Psoas muscle (tissue), 8 donors: ENCODE measurements around the gene FREM1. TPM values are rescaled to one million over a fixed set of nuclear protein-coding genes. Genes with fewer than 3 reads are reported as not detected.

Source experiments
- ATAC-seq, 4 donors: fragments of 200-7000 bp; cut with Tn5 transposase; one replicate each; pipeline ENCODE4 v1.9.1; 2020; ENCODE audit warnings: moderate library complexity in 3 of 4, mild to moderate bottlenecking in 2 of 4
- DNase-seq, 2 donors: peaks; one replicate each; pipeline ENCODE4 v3.0.0-alpha.2; 2020
- H3K27ac ChIP-seq: fragments of 200-600 bp; one replicate; pipeline ENCODE4 v1.8.0; 2022
- H3K27me3 ChIP-seq, 3 donors: fragments of 200-600 bp in 1 of 3; one replicate each; pipeline versions ENCODE4 v1.6.1 to v1.8.0; 2013 to 2022; ENCODE audit warnings: low read length in 2 of 3, mild to moderate bottlenecking in 2 of 3, moderate library complexity in 1 of 3; ENCODE audit not compliant: insufficient read depth in 3 of 3
- H3K36me3 ChIP-seq, 2 donors: fragments of 200-600 bp in 1 of 2; one replicate each; pipeline versions ENCODE4 v1.6.1 to v1.8.0; 2013 to 2022; ENCODE audit warnings: low read depth in 1 of 2, mild to moderate bottlenecking in 1 of 2, moderate library complexity in 1 of 2; ENCODE audit not compliant: insufficient read depth in 1 of 2
- H3K4me1 ChIP-seq: fragments of 200-600 bp; one replicate; pipeline ENCODE4 v1.8.0; 2022
- H3K4me3 ChIP-seq: fragments of 200-600 bp; one replicate; pipeline ENCODE4 v1.8.0; 2022; ENCODE audit warnings: mild to moderate bottlenecking
- H3K9me3 ChIP-seq: fragments of 200-600 bp; one replicate; pipeline ENCODE4 v1.8.0; 2022
- WGBS, 3 donors: extraction: QIAGEN DNeasy Blood & Tissue Kit; methylation state at CpG; one replicate each; pipeline versions ENCODE4 v1.1.6 to v1.1.7; 2013; 5-methylcytosine and 5-hydroxymethylcytosine counted together
- intact Hi-C, 2 donors: fragments of 100-400 bp; cut with DNase I; formaldehyde crosslinking; loops; one replicate each; pipeline versions ENCODE4 v1.11.0 to v1.14.2; 2022
- polyA plus RNA-seq, 3 donors: library from polyadenylated mRNA; stranded (reverse); fragments of 200-250 nt; gene quantifications; one replicate each; pipeline ENCODE4 v1.2.3, GENCODE V29; 2013
- total RNA-seq, 4 donors: library from RNA; stranded (reverse); fragmentation: NEBNext Ultra II Directional in 2 of 4; extraction: Animal tissue kit (Norgen Biotek cat#: 25700) in 2 of 4; gene quantifications; one replicate each; pipeline versions ENCODE4 v1.2.1 to v1.2.4, GENCODE V29; 2021 to 2023
- TF ChIP-seq, protein P1 (sequence below): fragments of 200-600 bp; IDR thresholded peaks from one replicate; pipeline ENCODE4 v1.8.0; 2022; ENCODE audit warnings: antibody characterized with exemption
- donor health status: healthy with polysubstance abuse.
- donor health status: DM: no; HTN: no; CAD: no; lungs with moderate emphysema.
- donor health status: Bipolar disorder and iron deficiency.
- donor health status: healthy.
- donor health status: DM: yes; HTN: yes; CAD: no.
- donor health status: DM: no; HTN: no; CAD: no.
- donor health status: DM: no; HTN: no; CAD: no.
- donor health status: DM: yes; HTN: yes; CAD: no.

FREM1 gene
- total and polyA plus RNA-seq, 7 donors, result 0.20 to 3.7 (median 0.79) TPM

DNA sequence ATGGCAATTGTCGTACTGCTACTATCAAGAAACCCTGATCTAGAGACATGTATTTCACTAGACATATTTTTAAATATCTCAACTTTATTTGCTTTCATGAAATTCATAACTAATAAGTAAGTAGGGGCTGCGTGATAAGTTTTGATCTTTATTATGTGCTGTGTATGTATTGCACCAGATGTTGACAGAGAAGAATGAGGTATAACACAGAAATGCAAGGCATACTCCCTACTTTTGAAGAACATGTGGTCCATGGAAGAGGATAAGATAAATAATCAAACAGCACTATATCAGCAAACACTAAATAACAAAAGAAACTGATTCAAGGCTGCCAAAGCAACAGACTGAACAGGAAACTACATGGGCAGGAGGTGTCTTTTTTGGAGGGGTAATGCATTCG is 60.9 kb downstream of the FREM1 start:
- H3K4me1 ChIP-seq, result no peaks in the 10 kb centered on the region

DNA sequence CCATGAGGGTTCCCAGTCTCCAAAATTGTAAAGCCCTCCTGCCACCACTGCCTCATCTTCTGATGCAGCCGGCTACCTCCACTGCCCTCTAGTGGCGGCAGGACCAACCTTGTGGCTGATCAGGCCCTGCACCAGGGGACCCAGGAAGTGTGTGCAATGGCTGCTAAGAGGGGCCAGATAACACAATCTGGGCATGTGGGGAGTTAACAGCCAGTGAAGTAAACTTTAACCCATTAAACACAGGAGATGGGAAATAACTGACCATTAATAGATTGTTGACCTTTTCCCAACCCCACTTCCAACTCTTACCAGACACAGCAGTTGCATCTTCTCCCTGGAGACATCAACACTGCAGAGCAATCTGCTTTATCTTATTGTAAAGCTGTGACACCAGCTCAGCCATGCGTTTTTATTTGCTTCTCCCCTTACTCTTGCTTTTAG is 63.3 kb downstream of the FREM1 start:
- peak; percentile 51 to 73 (median 55) for ATAC-seq
- no peak overlapping the region for H3K27ac ChIP-seq
- DNase-seq, result peak; percentile 41 to 71
- peaks cover 0 to 3% of the 10 kb centered on the region in 2 donors for H3K36me3 ChIP-seq
- intact Hi-C loops, result no loop called here
- H3K4me1 ChIP-seq, result no peaks in the 10 kb centered on the region
- no peaks in the 10 kb centered on the region for H3K27me3 ChIP-seq
- 21 to 23% (median 22%) methylated on average over 3 of the region's 3 CpGs for WGBS, 3 donors
- H3K4me3 ChIP-seq, result no peak overlapping the region
- H3K9me3 ChIP-seq, result no peaks in the 10 kb centered on the region
- TF ChIP-seq, protein P1, sequence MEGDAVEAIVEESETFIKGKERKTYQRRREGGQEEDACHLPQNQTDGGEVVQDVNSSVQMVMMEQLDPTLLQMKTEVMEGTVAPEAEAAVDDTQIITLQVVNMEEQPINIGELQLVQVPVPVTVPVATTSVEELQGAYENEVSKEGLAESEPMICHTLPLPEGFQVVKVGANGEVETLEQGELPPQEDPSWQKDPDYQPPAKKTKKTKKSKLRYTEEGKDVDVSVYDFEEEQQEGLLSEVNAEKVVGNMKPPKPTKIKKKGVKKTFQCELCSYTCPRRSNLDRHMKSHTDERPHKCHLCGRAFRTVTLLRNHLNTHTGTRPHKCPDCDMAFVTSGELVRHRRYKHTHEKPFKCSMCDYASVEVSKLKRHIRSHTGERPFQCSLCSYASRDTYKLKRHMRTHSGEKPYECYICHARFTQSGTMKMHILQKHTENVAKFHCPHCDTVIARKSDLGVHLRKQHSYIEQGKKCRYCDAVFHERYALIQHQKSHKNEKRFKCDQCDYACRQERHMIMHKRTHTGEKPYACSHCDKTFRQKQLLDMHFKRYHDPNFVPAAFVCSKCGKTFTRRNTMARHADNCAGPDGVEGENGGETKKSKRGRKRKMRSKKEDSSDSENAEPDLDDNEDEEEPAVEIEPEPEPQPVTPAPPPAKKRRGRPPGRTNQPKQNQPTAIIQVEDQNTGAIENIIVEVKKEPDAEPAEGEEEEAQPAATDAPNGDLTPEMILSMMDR, result peak; percentile 56

More for the DNA sequence above, 60.9 kb downstream of the FREM1 start:
- ATAC-seq (no peak), DNase-seq (no peak)
- no peaks in the 10 kb centered on the region for H3K9me3 ChIP-seq
- 91 to 98% (median 96%) methylated on average over 3 of the region's 3 CpGs for WGBS, 3 donors
- peaks cover 0 to 3% of the 10 kb centered on the region in 2 donors for H3K36me3 ChIP-seq
- H3K27ac ChIP-seq, result no peak overlapping the region
- no peak overlapping the region for H3K4me3 ChIP-seq
- TF ChIP-seq, protein P1, result no peak
- no peaks in the 10 kb centered on the region for H3K27me3 ChIP-seq
- intact Hi-C loops, result no loop called here

- intact Hi-C loops, result no loop called here
- DNase-seq (no peak), ATAC-seq (no peak)
- H3K36me3 ChIP-seq, result no peaks in the 10 kb centered on the region
- TF ChIP-seq, protein P1, result no peak
- no peaks in the 10 kb centered on the region for H3K27me3 ChIP-seq
- no peak overlapping the region for H3K4me3 ChIP-seq
- H3K9me3 ChIP-seq, result no peaks in the 10 kb centered on the region
- no peak overlapping the region for H3K27ac ChIP-seq
- WGBS, 3 donors, result 77 to 89% (median 83%) methylated on average over 2 of the region's 2 CpGs
- H3K4me1 ChIP-seq, result no peaks in the 10 kb centered on the region
Measured at GRCh38 chr9:14843163-14843562, 67.1 kb downstream of the FREM1 start.

DNA sequence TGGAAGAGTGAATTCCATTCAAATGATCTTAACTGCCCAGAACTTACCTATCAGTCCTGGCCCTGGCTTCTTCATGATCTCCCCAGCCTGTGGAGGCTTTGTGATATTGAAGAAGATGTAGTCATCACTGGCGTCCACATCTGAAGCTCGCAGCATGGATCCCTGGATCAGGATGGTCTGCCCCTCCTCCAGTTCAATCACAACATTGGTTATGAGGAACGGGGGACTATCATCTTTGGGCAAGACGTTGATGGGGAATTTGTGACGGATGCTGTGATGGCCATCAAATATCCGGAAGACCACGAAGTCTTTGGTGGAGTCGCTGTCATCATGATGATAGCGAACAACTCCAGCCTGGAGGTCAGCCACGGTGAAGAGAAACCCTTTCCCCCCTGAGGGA is 68.0 kb downstream of the FREM1 start:
- no peaks in the 10 kb centered on the region for H3K4me1 ChIP-seq
- H3K27me3 ChIP-seq, result no peaks in the 10 kb centered on the region
- intact Hi-C loops, result no loop called here
- no peaks in the 10 kb centered on the region for H3K36me3 ChIP-seq
- DNase-seq (no peak), ATAC-seq (no peak)
- WGBS, 3 donors, result 91 to 93% (median 93%) methylated on average over 10 of the region's 10 CpGs
- no peaks in the 10 kb centered on the region for H3K9me3 ChIP-seq
- TF ChIP-seq, protein P1, result no peak
- H3K27ac ChIP-seq, result no peak overlapping the region
- no peak overlapping the region for H3K4me3 ChIP-seq

- TF ChIP-seq, protein P1, result no peak
- Histone ChIP-seq H3K27me3 (no peaks in the 10 kb centered on the region), H3K27ac (no peak overlapping the region), H3K9me3 (no peaks in the 10 kb centered on the region), H3K36me3 (no peaks in the 10 kb centered on the region), H3K4me3 (no peak overlapping the region), H3K4me1 (no peaks in the 10 kb centered on the region)
- intact Hi-C loops, result loop anchor here in 1 of 2 donors (10.0 kb wide), 1 partner anchor 54 kb away; no protein-coding TSS in a partner anchor
- DNase-seq, result no peak
- 55 to 67% (median 67%) methylated on average over 3 of the region's 3 CpGs for WGBS, 3 donors
- ATAC-seq, result no peak
Measured at GRCh38 chr9:14838701-14839100, 71.5 kb downstream of the FREM1 start.
